Endothelial cell of umbilical vein (primary cell): ENCODE data around the gene PTGER4. TPM values are rescaled to one million over a fixed set of nuclear protein-coding genes. Genes with fewer than 3 reads are reported as not detected.
A peak's percentile ranks its signal among the peaks of the same experiment; 100 is the strongest.

Experiments used
- BruUV-seq: library from RNA; stranded (reverse); fragments of 400-500 nt; replicated peaks from 2 replicates; lab custom pipeline; 2021; lab: Mats Ljungman, UMichigan
- CTCF ChIA-PET: fragments of 300-600, 350-600 bp; sonication (Branson Sonifier 250); formaldehyde crosslinking; loops from one replicate; lab custom pipeline; 2021; ENCODE audit warnings: antibody characterized with exemption, inconsistent platforms; lab: Charles Lee
- POLR2A ChIA-PET: fragments of 300-600, 350-600 bp; sonication (Branson Sonifier 250); formaldehyde crosslinking; loops from one replicate; lab custom pipeline; 2021; ENCODE audit warnings: antibody characterized with exemption, inconsistent platforms; lab: Charles Lee
- DNase-seq: peaks from one replicate; pipeline ENCODE4 v3.0.0-alpha.2; 2011; ENCODE audit warnings: low read depth, low spot score
- FAIRE-seq: peaks from 2 replicates; lab custom pipeline; 2011; peaks lifted over from hg19 to GRCh38; lab: Jason Lieb, UNC
- H2AFZ ChIP-seq: 2 replicates; pipeline ENCODE4 v1.6.0; 2012; ENCODE audit warnings: low read depth, low read length, control low read depth, inconsistent platforms
- H3K27ac ChIP-seq: 2 replicates; pipeline ENCODE4 v1.5.1; 2011; ENCODE audit warnings: low read depth, mild to moderate bottlenecking, control low read depth, low read length, moderate library complexity; ENCODE audit not compliant: insufficient read depth
- H3K27me3 ChIP-seq, 2 experiments: 2 replicates each; pipeline versions ENCODE4 v1.6.0 to v1.6.1; 2011; ENCODE audit warnings: low read length in 2 of 2, mixed read lengths in 1 of 2; ENCODE audit not compliant: control insufficient read depth in 2 of 2, insufficient read depth in 2 of 2
- H3K36me3 ChIP-seq, 2 experiments: 2 replicates in 1 of 2; 3 replicates in 1 of 2; pipeline ENCODE4 v1.5.1; 2011; ENCODE audit warnings: low read length in 2 of 2, mild to moderate bottlenecking in 1 of 2, moderate library complexity in 1 of 2; ENCODE audit not compliant: control insufficient read depth in 2 of 2, insufficient read depth in 2 of 2; ENCODE audit errors: extremely low read depth in 1 of 2
- H3K4me1 ChIP-seq: 3 replicates; pipeline ENCODE4 v1.5.1; 2011; ENCODE audit warnings: mild to moderate bottlenecking, low read length; ENCODE audit not compliant: control insufficient read depth, insufficient read depth; ENCODE audit errors: extremely low read depth
- H3K4me2 ChIP-seq: 2 replicates; pipeline ENCODE4 v1.6.1; 2011; ENCODE audit warnings: low read length, control low read depth, mixed read lengths; ENCODE audit not compliant: insufficient read depth
- H3K4me3 ChIP-seq, 3 experiments: fragments of 200-600 bp in 1 of 3; sonication (generic), shearing (Covaris generic) in 1 of 3; replicated peaks in 1 of 3; 2 replicates each; pipeline ENCODE4 v1.5.1; 2011 to 2016; ENCODE audit warnings: control low read depth in 3 of 3, low read length in 3 of 3, mild to moderate bottlenecking in 2 of 3, inconsistent platforms in 1 of 3, low read depth in 1 of 3, moderate library complexity in 1 of 3; ENCODE audit not compliant: insufficient read depth in 1 of 3
- H3K79me2 ChIP-seq: 2 replicates; pipeline ENCODE4 v1.6.0; 2012; ENCODE audit warnings: low read length, inconsistent platforms; ENCODE audit not compliant: control insufficient read depth, insufficient read depth
- H3K9ac ChIP-seq: replicated peaks from 2 replicates; pipeline ENCODE3; 2011; ENCODE audit warnings: low read length, control low read depth; ENCODE audit not compliant: insufficient read depth; ENCODE audit errors: extremely low read depth
- H3K9me1 ChIP-seq: replicated peaks from 3 replicates; pipeline ENCODE4 v1.6.0; 2011; ENCODE audit warnings: mild to moderate bottlenecking, low read length; ENCODE audit not compliant: control insufficient read depth, insufficient read depth; ENCODE audit errors: extremely low read depth
- H3K9me3 ChIP-seq: replicated peaks from 2 replicates; pipeline ENCODE4 v1.5.1; 2012; ENCODE audit warnings: low read length, inconsistent platforms; ENCODE audit not compliant: control insufficient read depth, insufficient read depth
- H4K20me1 ChIP-seq: replicated peaks from 2 replicates; pipeline ENCODE3; 2011; ENCODE audit warnings: mild to moderate bottlenecking, low read length; ENCODE audit not compliant: control insufficient read depth, insufficient read depth; ENCODE audit errors: extremely low read depth
- CTCF ChIP-seq, 2 donors: IDR thresholded peaks; 1 replicate in 1 of 2; 2 replicates in 1 of 2; pipeline ENCODE4 v1.5.1; 2011; ENCODE audit warnings: low read length in 2 of 2, mild to moderate bottlenecking in 2 of 2, moderate library complexity in 2 of 2, control low read depth in 1 of 2, inconsistent platforms in 1 of 2, low read depth in 1 of 2; ENCODE audit not compliant: insufficient read depth in 1 of 2; ENCODE audit errors: extremely low read depth in 1 of 2
- EZH2 ChIP-seq: IDR thresholded peaks from 2 replicates; pipeline ENCODE4 v1.6.1; 2012; ENCODE audit warnings: borderline replicate concordance, low read depth, mild to moderate bottlenecking, moderate library complexity, low read length, inconsistent platforms; ENCODE audit not compliant: severe bottlenecking
- FOS ChIP-seq: IDR thresholded peaks from 2 replicates; pipeline ENCODE4 v1.6.1; 2011; ENCODE audit warnings: mild to moderate bottlenecking, low read length, moderate library complexity, borderline replicate concordance; ENCODE audit not compliant: insufficient read depth
- GATA2 ChIP-seq: IDR thresholded peaks from 2 replicates; pipeline ENCODE4 v1.7.0; 2011; ENCODE audit warnings: low read depth, mild to moderate bottlenecking, moderate library complexity, mixed read lengths, low read length; ENCODE audit not compliant: insufficient read length, insufficient read depth
- JUN ChIP-seq: IDR thresholded peaks from 2 replicates; pipeline ENCODE4 v1.6.1; 2011; ENCODE audit warnings: borderline replicate concordance, low read depth; ENCODE audit not compliant: insufficient read length, insufficient read depth
- MAX ChIP-seq: IDR thresholded peaks from 2 replicates; pipeline ENCODE4 v1.6.1; 2011; ENCODE audit not compliant: insufficient read depth, insufficient read length
- MYC ChIP-seq: IDR thresholded peaks from one replicate; pipeline ENCODE4 v1.6.1; 2011; ENCODE audit warnings: mild to moderate bottlenecking, low read depth, low read length
- POLR2A ChIP-seq: IDR thresholded peaks from 2 replicates; pipeline ENCODE4 v1.6.1; 2012; ENCODE audit warnings: low read depth, mild to moderate bottlenecking, control low read depth, low read length
- POLR2AphosphoS5 ChIP-seq: IDR thresholded peaks from 2 replicates; pipeline ENCODE4 v1.6.1; 2012; ENCODE audit warnings: low read depth, mild to moderate bottlenecking, control low read depth, low read length, moderate library complexity; ENCODE audit not compliant: insufficient read depth
- dilution Hi-C: fragments of 300-500 bp; cut with MboI; formaldehyde crosslinking; loops from one replicate; pipeline ENCODE4 v1.15.0; 2019; ENCODE audit warnings: low sequenced_read_pairs; ENCODE audit not compliant: extremely low pct_ligation_motif_present
- intact Hi-C: fragments of 100-400 bp; cut with micrococcal nuclease; formaldehyde crosslinking; loops from one replicate; pipeline ENCODE4 v1.10.0; 2022
- polyA plus RNA-seq, 4 experiments: library from polyadenylated mRNA; depleted of rRNA in 3 of 4; stranded (reverse) in 3 of 4; unstranded in 1 of 4; fragments of >200 nt; gene quantifications; 2 replicates each; pipeline versions ENCODE4 v1.2.1 to v1.2.3, GENCODE V29; 2011 to 2012; ENCODE audit warnings: missing spikeins in 1 of 4
- total RNA-seq: library from RNA; stranded (reverse); gene quantifications from 2 replicates; pipeline ENCODE4 v1.2.3, GENCODE V29; 2021

PTGER4 gene
- total and polyA plus RNA-seq, 2 donors (not counting 3 experiments of a cell fraction or from before 2014, with no cell fraction given), result 23.6 to 37.4 TPM

GRCh38 chr5:40689438-40689837 lies 9.7 kb downstream of the PTGER4 start:
- Histone ChIP-seq H3K4me2 (peak overlapping the region; percentile 77), H3K27ac (peak overlapping the region; percentile 83), H3K4me1 (peaks cover 60% of the 10 kb centered on the region), H2AFZ (no peak overlapping the region), H3K9me1 (no peaks in the 10 kb centered on the region), H3K27me3 (no peaks in the 10 kb centered on the region), H3K9ac (peak overlapping the region; percentile 68), H3K36me3 (peaks cover 0 to 25% of the 10 kb centered on the region in 2 experiments), H3K4me3 (peak overlapping the region in 1 of 3 experiments; percentile 15), H3K9me3 (no peaks in the 10 kb centered on the region), H4K20me1 (no peaks in the 10 kb centered on the region), H3K79me2 (peaks cover 91% of the 10 kb centered on the region)
- intact Hi-C loops (loop anchor here (1.0 to 5.0 kb wide), 3 partner anchors 190 to 1263 kb away; no protein-coding TSS in a partner anchor), dilution Hi-C loops (no loop called here)
- POLR2A ChIA-PET, result interaction anchor here (2.9 kb wide), 1 partner anchor 10 kb away, joined by 13 read pairs; the partner anchor contains the start of gene PTGER4
- TF ChIP-seq MAX (no peak), GATA2 (no peak), POLR2A (peak; percentile 34), FOS (peak; percentile 100), MYC (no peak), POLR2AphosphoS5 (peak; percentile 80), JUN (peak; percentile 100), CTCF (IDR thresholded peaks at IDR 0.05; ENCODE audit: extremely low read depth in 1 of 2, insufficient read depth in 1 of 2, low read depth in 1 of 2, low read length in 2 of 2) (no peak), EZH2 (no peak)
- peak; percentile 98 for DNase-seq
- no TSS peak for BruUV-seq
- CTCF ChIA-PET, result interaction anchor here (0.6 to 3.6 kb wide), 13 partner anchors 10 to 1111 kb away, joined by 3 to 32 read pairs (median 5); partner anchors contain the start of gene PTGER4
- peak; percentile 99 for FAIRE-seq
